HG03108 (cell line): Measurements from ENCODE around the gene PDSS2.
"Not testable (repeated sequence)": the region's sequence is repeated elsewhere in the genome, so short reads cannot be mapped to it uniquely, and the experiment has no call there.

Source experiments
- ATAC-seq: cut with Tn5 transposase; IDR thresholded peaks from one replicate; pipeline ENCODE4 v1.9.1; 2021; ENCODE audit warnings: moderate library complexity; ENCODE audit not compliant: unreplicated experiment

PDSS2 gene

DNA sequence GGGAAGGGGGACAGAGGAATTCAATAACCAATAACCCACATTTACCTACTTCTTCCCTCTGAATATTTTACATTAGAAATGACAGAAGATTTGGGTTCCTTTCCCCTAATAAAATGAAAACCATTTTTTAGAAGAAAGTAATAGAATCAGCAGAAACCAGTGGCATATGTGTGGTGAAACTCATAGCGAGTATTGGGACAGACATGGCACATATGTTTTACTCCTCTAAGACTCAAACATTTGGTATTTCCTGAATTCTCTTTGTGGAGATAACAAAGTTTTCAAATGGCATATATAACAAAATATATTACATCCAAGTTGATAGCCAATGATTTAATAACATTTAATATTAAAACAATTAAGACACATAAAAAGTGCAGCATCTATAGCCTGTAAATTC is 331.2 kb downstream of the PDSS2 start:
- ATAC-seq = no peak

- ATAC-seq = no peak
Measured at GRCh38 chr6:107125771-107126170, 333.6 kb downstream of the PDSS2 start.

DNA sequence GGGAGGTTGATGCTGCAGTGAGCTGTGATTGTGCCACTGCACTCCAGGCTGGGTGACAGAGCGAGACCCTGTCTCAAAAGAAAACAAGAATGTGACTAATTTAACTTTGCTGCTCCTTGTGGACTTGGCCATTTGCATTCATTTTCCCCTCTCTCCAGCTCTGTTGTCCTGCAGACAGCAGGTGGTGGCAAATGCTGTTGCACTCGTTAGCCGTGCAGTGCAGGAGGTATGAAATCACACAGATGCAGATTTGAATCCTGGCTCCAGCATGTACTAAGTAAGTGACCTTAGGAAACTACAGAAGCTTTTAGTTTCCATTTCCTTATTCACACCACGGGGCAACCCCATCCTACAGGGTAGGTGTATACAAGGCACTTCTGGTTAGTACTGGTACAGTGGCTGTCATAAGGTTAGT is 334.4 kb downstream of the PDSS2 start:
- peak; percentile 92 for ATAC-seq

GRCh38 chr6:107123501-107123900 is 335.9 kb downstream of the PDSS2 start:
- no peak for ATAC-seq

DNA sequence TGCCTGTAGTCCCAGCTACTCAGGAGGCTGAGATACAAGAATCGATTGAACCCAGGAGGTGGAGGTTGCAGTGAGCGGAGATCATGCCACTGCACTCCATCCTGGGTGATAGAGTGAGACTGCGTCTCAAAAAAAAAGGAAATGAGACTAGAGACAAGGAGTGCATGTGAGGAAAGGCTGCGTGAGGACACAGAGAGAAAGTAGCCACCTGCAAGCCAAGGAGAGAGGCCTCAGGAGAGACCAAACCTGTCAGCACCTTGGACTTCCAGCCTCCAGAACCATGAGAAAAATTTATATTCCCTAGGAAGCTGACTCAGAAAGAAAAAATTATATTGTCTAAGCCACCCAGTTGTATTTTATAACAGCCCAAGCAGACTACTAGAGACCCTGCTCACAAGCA is 336.6 kb downstream of the PDSS2 start:
- no peak for ATAC-seq

DNA sequence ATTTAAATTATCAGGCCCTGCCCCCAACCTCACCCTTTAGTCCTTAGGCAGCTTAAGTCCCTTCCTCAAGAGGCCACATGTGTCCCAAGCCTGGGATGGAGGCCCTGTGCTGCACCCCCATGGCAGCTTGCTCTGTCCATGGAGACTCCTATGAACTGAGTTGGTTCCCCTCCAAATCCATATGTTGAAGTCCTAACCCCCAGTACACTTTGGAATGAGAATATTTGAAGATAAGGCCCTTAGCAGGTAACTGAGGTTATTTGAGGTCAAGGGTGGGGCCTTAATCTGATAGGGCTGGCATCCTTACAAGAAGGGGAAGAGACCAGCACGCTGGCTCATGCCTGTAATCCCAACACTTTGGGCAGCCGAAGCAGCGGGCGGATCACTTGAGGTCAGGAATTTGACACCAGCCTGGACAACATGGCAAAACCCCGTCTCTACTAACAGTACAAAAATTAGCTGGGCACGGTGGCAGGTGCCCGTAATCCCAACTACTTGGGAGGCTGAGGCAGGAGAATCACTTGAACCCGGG is 337.3 kb downstream of the PDSS2 start:
- ATAC-seq = no peak

GRCh38 chr6:107121266-107121665 is 338.1 kb downstream of the PDSS2 start:
- ATAC-seq = no peak

DNA sequence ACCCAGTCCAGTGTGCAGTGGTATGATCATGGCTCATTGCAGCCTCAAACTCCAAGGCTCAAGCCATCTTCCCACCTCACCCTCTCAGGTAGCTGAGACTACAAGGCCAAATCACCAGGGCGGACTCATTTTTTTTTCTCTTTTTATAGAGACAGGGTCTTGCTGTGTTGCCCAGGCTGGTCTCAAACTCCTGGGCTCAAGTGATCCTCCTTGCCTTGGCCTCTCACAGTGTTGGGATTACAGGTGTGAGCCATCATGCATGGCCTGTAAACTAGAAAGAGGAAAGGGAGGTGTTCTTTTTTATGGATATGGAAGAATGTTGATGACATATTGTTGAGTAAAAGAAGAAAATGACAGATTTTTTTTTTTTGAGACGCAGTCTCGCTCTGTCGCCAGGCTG is 339.0 kb downstream of the PDSS2 start:
- ATAC-seq = no peak

DNA sequence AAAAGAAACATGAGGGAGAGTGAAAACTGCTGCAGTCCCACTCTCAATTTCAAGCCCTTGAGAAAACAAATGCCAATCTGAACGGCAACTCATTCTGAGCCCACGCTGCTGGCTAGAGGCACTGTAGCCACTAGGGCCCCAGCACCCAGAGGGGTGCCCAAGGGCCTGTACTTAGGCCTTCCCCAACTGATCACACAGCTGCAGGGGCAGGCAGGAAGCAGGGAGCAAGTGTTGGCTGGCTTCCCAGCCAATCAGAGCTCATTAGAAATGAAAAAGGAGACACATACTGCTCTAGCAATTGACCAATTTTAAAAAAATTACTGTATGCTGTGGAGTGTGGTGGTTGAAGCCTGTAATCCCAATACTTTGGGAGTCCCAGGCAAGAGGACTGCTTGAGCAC is 340.4 kb downstream of the PDSS2 start:
- ATAC-seq = no peak

GRCh38 chr6:107118540-107118939 is 340.8 kb downstream of the PDSS2 start:
- not testable (repeated sequence) for ATAC-seq

DNA sequence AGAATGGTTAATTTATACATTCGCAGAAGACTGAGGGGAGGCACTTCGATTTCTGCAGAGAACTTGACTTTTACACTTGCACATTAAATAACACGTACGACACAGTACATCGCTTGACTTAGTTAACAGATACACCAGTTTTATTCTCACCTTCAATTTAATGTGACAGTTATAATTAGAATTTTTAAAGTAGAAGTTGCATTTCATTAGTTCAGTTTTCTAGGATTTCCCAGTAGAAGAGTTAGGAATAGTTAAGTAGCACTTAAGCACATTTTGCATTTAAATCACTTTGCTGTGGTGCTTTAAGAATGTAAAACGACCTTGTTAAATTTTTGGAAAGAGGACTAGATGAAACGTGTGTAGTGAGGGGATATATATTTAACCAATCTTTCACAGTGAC is 342.4 kb downstream of the PDSS2 start:
- ATAC-seq = no peak

GRCh38 chr6:107116328-107116892 is 343.0 kb downstream of the PDSS2 start:
- ATAC-seq = no peak

- no peak for ATAC-seq
Measured at GRCh38 chr6:107115695-107116327, 343.6 kb downstream of the PDSS2 start.

GRCh38 chr6:107114926-107115694 is 344.3 kb downstream of the PDSS2 start, which contains the start of gene BEND3:
Gene BEND3 (minus strand): TSS chr6:107115515. CDS start chr6:107099285, 16,230 bp downstream.
- ATAC-seq = peak; percentile 26

DNA sequence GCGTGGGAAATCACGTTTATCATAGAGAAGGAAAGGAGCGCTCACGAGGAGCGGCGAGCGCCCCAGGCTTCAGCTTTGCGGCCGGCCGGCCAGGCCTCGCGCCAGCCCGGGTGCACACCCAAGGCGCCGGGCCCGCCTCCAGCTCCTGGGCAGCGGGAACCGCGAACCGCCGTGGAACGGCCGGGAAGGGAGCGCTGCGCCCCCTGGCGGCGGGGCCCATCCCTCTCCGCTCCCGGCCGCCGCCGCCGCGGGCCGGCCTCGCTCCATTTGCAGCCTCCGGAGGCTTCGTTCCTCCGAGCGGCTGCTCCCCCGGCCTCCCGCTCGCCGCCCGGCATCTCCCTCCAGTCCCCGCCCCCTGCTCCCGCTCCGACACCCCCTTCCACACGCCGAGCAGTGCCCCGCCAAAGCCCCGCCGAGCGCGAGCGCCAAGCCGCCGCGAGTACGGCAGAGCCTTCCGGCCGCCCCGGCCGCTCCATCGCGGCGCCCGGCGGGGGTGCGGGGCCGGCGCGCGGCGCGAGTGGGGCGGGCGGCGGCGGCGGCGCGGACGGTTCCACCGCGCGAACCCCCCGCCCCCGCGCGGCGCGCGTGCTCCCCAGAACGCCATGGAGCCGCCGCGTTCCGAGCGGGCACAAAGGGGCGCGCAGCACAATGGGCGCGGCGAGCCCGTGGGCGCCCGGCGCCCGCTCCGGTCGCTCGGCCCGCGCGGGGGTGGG is 345.0 kb downstream of the PDSS2 start:
- ATAC-seq = peak; percentile 58

- no peak for ATAC-seq
Measured at GRCh38 chr6:107110200-107110599, 349.2 kb downstream of the PDSS2 start.

DNA sequence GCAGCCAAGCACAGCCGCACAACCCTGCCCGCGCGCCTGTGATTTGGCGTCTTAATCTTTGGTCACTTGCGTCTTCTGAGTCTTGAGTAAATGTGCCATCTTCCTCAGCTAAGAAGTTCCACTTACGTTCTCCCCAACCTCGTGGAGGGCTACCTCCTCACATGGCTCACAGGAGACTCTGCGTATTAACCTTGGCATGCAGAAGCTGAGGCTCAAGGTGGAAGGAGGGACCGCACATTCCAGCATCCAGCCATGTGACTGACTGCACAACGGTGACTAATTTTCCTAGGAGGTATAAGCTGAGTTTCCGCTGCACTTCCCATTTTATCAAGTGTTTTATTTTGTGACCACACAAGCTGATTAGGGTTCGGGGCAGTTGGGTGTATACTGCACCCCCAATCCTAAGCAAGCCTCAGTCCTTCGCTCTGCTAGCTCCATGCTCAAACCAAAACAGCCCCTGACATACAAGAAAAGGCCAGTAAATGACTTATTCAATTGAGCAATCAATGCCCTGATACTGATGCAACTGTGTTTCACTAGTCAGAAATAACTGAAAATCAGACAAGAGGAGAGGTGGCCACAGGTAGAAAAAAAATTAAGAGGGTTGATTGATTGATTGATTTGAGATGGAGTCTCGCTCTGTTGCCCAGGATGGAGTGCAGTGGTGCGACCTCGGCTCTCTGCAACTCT is 351.0 kb downstream of the PDSS2 start:
- no peak for ATAC-seq

DNA sequence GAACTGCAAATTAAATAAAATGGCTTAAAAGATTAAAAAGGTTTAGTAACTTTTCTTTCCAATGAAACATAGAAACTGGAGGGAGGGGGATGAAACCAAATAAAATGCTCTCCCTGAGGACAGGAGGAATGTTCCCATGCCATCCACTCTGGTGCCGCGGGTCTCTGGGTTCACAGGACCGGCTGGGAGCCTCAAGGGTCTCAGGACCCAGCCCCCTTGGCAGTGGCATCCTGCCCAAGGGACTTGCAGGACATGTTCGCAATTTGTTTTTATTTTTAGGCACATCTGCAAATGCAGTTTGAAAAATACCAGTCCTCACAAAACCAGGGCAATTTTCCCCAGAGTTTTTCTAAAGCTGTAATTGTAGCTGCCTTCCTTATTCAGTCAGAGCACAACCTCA is 351.6 kb downstream of the PDSS2 start:
- no peak for ATAC-seq

- ATAC-seq = no peak
Measured at GRCh38 chr6:107106165-107106564, 353.2 kb downstream of the PDSS2 start.

GRCh38 chr6:107105511-107106116 is 353.8 kb downstream of the PDSS2 start:
- ATAC-seq = no peak
